Ramos (cell line): ENCODE data around the gene VWF.

Experiments used
- in situ Hi-C: fragments of 300-500 bp; cut with MboI; formaldehyde crosslinking; loops from one replicate; pipeline ENCODE4 v1.14.3; 2022; ENCODE audit warnings: low sequenced_read_pairs; ENCODE audit not compliant: unreplicated experiment

Gene VWF

DNA sequence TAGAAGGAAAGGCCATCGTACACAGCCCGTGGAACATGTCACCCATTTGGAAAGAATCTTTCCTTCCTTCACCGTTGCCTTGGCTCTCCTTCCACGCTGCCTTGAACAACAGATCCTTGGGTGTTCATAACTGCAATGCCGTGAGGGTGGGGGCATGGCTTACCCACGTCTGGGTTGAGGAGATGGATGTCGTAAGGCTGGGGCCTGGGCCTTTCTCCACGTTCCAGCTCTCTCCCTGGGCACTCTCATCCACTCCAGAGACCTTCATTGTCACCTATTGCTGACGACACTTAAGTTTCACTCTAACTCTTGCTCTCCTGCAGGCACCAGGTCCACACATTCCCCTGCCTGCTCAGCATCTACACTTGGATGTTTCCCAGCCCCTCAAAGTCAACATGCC lies 198.8 kb downstream of the VWF start:
- in situ Hi-C loops: no loop called here

DNA sequence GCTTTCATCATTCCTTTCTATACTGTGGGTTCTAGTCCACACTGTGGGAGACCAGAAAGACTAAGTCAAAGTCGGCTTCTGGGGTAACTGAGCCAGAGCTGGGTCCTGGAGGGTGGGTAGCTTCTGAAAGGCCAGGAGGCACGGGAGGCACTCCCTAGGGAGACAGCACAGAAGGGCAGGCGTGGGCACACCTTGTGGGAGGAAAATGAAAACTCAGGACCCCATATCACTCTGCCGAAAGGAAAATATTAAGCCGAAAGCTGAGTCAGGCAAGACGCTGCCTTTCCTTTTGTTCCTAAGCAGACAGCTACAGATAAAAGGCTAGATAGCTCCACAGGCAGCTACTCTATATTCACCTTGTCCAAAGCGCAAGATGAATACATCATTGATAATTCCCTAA lies 200.1 kb downstream of the VWF start:
- in situ Hi-C loops: no loop called here

DNA sequence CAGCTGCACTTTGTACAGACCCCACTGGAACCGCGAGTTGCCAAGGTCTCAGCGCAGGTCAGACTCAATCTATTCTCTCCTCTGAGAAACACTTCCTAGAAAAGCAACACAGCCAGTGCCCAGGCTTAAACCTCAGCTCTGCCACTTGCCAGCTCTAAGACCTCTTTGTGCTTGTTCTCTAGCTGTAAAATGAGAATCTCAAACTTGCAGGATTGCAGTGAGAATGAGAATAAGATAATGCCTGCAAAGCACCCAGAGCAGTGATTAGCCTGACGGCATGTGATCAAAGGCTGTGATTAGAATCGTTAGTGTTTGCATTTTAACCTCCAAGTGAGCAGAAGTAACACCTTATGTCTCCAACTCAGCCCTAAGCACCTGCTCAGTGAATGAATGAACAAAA lies 200.7 kb downstream of the VWF start:
- in situ Hi-C loops: no loop called here

DNA sequence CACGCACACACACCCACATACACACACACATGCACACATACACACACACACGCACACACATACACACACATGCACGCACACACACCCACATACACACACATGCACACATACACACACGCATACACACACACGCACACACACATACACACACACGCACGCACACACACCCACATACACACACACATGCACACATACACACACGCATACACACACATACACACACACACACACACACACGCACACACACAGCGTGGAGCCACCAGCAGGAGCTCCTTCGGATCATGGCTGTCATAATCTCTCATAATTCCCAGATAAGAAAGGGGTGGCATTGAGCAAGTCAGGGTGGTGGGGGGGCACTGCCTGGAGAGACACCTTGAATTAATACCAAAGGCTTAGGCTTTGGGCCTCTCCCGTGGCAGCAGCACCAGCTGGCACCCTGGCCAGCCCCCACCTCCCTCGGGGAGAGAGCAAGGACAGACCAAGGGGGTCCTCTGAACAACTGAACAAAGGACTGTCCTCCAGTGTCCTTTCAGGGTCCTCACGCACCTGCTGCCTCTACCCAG lies 201.3 kb downstream of the VWF start:
- in situ Hi-C loops: no loop called here

DNA sequence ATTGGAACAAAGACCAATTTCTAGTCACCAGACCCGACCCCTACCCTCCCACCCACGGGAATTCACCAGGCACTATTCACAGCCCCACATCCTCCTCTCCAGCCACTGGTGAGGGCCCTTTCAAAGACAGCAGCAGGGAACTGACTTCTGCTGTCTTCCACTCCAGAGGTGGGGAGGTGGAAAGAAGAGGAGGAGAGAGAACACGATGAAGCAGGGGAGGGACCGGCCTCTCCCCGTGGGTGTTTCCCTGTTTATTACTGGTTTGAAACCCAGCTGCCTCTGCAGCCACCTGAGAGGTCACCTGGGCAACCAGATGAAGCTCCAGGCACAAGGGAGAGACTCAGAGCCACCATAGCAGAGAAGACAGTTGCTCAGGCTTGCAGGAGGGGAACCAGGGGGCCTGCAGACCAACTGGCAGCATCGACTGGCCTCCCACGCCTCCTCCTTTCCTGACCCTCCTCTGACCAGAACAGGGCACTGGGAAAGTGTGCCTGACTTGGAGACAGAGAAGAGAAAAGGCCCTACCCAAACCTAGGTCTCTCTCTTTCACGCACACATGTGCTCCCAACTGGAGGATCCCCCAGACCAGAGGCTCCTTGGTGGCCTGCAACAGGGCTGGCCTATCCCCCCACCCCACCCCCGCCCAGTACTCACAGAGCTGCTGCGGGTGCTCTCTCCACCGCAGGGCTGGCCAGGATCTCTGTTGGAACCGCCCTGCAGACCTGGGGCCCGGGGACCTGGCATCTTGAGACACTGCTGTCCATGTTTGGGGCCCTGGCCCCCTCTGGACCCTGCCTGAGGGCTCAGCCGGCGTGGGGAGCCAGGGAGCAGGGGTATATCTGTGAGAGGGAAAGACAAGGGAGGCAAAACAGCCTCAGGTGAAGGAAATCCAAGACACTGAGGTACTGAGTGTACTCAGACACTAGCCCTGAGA lies 202.2 kb downstream of the VWF start:
- in situ Hi-C loops: no loop called here

DNA sequence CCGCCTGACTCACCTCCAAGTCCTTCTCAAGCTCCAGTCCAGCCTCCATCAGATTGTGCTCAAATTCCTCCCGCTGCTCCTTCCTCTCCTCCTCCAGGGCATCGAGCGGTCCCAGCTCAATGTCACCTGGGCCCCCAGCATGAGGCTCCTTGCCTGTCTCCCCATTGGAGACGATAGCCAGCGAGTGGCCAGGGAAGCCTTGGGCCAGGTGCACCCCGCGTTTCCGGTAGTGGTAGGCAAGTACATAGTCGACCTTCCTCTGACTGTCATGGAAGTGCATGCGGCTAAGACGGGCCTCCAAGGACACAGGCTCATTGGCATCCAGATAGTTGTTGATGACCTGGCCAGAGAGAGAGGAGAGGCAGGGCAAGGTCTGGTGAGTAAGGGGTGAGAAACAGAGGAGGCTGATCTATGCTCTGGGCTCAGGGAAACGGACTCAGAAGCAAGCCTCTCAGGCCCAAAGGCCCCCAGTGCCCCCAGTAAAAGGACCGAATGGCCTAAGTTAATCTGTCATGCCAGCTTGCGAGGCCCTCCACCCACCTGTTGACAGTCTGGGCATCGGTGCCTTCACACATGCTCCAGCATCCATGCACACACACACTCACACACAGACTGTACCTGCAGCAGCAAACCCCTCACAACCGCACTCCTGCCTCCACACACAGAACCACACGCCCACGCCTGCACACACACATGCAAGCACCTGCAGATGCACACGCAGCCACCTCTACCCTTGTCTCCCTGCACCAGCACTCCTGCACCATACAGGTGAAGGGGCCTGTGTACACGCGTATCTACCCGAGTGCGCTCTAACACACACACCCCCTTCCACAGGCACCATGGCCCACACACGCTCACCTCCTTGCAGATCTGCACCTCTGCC lies 203.2 kb downstream of the VWF start:
- in situ Hi-C loops: no loop called here

DNA sequence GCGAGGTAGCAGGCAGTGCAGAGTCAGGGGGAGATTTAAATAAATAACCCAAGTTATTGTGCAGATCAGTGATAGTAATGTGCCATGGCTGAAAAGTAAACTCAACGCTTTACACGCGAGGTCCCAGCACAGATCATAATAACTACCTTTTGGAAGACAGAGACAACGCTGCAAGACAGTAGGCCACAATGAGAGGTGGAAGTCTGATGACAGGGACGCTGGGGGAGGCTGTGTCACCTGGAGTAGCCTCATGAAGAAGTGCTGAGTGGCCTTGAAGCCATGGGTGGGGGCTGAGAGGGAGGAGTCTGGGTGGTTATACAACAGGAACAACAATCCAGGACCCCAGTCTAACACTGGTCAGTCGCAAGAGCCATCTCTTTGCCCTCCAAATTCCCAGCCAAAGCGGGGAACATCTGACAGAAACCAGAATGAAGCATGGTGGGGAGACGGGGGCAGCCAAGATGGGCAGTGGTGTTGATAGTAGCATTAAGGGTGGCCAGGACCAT lies 207.6 kb downstream of the VWF start:
- in situ Hi-C loops: no loop called here

DNA sequence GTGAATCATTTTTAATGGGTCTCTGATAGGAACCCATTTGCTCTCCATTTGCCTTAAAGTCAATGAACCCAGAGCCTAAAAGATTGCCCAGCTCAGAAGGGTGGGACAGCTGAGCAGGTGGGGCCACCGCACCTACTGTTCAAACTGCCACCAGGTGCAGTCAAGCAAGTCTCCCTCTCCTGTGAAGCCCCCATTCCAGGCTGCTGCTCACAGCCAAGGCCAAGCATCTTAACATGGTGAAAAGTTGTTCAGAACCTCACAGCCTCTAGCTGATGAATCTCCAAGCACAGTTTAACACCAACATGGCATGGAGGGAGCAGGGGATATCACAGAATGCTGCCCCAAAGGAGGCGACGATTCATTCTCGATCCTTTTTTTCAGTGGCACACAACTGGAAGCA lies 209.0 kb downstream of the VWF start:
- in situ Hi-C loops: no loop called here

DNA sequence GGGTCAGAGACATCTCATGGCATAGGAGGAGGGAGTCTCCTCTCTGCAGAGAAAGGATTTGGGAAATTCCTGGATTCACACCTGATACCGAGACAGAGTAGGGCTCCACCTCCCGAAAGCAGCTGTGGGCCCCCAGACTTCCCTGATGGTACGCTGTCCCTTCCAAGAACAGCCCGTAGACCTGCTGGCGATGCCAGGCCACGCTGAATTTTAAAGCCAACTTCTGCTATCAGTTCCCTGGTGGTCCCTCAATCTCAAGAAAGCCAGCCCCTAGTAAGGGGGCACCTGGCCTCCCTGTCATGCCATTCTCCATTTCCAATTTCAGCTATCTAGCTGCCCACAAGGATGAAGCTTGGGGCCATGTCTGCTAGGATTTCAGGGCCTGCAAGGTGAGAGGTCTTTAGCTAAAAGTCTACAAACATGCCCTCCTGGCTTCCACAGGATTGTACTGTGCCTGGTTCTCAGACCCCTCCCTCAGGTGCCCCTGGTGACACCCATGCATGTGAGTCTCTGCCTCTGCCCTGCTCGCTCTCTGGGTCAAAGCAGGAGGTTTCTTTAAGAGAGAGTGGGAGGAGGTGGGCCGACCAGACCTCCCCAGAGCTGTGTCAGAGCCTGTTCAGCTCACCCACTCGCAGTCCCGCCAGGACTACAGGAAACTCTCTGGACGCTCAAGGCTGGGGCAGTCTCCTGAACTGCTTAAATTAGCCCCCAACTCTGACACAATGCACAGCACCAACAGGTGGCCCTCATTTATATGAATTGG lies 209.9 kb downstream of the VWF start:
- in situ Hi-C loops: no loop called here

DNA sequence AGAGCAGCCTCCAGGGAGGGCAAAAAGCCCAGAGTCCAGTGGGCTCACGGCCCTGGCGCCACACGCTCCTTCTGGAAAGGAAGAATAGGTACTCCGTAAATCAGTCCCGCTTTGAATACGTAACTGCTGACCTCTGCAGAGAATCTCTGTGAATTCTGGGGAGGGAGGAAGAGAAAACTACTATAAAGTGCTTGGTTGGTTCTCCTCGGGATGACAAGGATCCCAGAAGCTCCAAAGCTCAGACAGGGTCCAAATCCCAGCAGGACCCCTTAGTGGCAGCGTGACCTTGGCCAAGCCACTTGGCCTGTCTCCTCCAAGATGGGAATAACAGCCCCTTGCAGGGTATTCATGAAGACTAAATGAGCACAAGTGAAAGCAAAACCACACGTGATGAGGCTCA lies 211.1 kb downstream of the VWF start:
- in situ Hi-C loops: no loop called here

DNA sequence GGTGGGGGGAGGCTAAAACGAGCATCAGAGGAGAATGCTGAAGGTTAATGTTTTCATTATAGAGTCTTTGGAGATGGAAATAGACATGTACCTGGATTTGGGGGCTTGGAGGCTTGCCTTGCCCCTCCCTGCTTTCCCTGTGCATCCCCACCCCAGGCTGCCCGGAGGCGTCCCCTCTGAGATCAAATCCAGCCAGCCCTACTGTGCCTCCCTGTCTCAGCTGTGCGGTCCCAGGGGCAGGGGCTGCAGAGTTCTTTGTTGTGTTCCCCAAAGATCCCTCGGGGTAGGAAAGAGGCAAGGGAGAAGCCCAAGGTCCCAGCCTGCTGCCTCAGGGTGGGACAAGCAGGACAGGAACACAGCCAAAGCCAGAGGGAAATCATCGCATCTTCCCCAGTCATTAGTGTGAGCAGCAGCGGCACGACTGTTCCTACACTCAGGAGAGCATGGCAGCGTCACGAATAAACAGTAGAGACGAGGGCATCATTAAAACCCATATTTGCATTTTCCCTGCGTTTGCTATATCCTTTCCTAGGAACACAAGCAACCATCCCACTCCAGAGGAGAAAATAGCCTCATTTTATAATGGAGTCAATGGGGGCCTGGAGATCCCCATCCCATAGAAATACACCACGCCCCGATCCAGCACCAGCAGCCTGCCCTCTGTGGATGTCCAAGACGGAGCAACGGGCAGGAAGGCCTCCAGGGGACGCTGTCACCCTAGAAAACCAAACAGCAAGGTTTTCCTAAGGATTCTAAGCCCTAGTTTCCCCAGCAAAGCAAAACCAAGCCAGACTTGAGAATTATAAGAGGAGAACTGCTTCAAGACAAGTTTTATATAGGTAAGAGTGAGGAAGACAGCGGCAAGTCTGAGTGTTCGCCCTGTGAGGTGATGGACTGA lies 211.8 kb downstream of the VWF start:
- in situ Hi-C loops: no loop called here

DNA sequence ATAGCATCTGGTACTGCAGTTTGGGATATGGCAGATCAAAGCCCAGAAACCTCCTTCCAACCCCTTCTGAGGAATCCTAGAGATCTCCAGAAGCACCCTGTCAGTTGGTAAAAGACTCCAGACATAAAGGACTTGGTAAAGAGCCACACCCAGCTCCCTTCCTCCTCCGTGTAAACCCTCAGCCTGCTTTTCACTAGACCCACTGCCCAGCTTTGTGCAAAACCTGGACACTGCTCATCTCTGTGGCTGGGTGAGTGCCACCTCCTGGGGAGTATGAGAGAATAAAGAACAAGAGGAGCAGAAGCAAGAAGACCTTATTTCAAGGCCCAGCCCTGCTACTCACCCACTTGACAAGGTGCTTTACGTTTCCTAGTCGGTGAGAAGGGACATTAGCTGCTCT lies 212.5 kb downstream of the VWF start:
- in situ Hi-C loops: no loop called here

DNA sequence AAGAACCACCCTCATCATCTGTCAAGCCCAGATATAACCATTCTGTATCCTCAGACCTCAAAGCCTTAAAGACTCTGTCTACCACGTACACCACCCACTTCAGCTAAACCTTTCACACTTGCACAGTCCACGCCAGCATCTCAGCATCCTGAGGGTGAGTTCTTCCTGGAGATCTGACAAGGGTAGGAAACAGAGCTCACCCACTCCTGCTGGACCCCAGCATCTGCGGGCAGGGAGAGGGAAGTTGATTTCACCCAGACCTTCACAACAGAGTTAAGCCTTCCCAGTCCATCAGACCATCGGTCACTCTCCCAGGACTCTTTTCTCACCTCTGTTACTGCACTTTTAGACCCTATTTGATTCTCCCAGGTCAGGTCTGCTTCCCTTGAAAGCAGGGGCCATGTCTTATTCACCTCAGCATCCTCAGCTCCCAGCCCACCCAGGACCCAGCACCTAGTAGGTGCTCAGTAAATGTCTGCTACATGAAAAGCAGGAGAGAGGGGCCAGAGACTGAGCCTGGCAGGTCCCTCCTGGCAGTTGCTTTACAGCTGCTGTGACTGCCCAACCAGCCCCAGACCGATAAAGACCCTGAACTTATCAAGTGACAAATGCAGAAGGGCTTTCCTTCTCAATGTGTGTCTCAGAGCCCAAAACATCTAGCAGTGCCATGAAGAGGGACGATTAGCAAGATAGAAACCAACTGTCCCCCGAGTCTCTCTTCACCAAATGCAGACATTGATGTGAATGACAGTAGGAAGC lies 213.5 kb downstream of the VWF start:
- in situ Hi-C loops: no loop called here

DNA sequence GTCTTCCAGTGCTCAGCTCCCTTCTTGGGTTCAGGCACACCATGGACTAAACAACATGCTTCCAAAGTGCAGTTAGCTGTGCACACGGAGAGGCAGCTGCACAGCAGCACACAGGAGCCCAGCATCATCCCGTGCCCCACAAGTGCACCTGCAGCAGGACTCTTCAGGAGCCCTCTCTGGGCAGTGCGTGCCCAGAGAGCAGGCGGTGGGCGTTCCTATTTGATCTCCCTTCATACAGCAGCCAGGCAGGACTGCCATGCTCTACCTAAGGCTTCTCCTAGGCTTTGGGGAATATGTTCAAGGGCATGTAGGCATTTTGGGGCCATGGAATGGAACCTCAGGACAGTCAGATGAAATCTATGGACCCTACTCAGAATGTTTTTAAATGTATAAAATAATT lies 214.9 kb downstream of the VWF start:
- in situ Hi-C loops: no loop called here

DNA sequence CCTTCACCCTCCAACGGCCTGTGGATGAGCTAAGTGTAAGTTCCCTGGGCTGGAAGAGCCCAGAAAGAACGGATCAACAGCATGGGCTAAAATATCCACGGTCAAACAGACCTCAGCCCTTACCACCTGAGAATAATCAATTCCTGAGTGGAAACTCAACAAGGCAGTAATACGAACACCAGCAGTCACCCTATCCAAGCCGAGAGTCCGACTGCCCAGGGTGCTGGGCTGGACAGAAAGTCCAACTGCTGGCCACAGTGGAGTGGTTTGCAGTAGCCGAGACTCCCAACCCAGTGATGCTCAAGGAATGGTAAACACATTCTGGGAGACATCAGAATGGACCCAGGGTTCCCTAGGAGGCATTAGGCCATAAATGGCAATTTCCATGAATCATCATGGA lies 216.2 kb downstream of the VWF start:
- in situ Hi-C loops: no loop called here

DNA sequence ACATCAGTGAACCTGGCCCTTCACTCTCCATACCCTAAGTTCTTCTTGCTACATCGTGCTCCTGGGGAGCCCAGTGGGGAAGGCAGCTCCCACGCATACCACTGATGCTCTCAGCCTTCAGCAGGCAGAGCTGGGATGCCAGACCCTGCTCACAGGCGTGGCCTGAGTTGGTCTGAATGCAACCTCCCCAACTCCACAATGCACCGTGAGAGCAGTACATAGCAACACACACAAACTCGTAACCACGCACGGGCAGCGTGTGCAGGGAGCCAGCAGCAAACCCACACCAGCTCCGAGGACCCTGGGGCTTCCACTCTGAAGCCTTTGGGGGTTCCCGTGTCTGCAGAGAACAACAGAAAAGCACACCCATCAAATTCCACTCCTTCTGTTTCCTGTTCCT lies 216.7 kb downstream of the VWF start:
- in situ Hi-C loops: no loop called here

DNA sequence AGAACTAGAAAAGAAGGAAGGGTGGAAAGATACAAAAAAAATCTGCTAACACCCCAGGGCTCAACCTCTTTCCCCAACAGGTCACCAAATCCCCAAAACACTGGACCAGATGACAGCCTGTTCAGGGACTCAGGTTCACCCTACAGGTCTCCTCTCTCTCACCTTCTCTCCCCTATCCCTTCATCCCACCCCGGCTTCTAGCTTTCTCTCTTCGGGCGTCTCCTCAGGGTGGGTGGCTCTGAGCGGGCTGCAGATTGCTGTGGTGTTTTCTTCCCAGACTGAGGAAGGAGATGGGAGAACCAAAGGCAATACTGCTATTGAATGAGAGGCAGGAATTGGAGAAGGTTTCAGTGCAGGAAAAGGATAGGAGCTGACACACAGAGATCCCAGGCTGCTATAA lies 218.7 kb downstream of the VWF start:
- in situ Hi-C loops: no loop called here

DNA sequence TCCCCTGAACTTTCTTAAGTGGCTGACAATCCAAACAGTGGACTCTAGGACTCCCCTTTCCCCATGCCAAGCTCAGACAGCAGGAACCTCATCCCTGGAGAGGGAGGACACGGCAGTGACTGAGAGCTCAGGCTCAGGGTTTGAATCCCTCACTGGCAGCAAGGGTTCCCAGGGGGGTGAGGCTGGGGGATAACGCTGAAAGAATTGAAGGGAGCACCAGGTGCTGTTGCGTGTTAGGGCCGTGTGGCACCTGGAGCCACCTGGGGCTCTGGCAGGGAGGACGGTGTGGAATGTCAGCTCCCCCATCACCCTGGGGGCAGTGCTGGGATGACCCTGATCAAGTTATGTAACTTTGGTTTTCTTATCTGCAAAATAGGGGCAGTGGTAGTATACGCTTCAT lies 219.5 kb downstream of the VWF start:
- in situ Hi-C loops: no loop called here
